Cardiac muscle cell (in vitro differentiated cells and primary cell): ENCODE measurements around the gene NEK10. TPM values are rescaled to one million over a fixed set of nuclear protein-coding genes. Genes with fewer than 3 reads are reported as not detected.
A peak's percentile ranks its signal among the peaks of the same experiment; 100 is the strongest.

Experiments used
- DNase-seq, 2 donors: peaks; one replicate each; pipeline versions ENCODE4 v3.0.0 to v3.0.0-alpha.2; 2010 to 2017; ENCODE audit warnings: low read depth in 1 of 2, low spot score in 1 of 2
- H3K27ac ChIP-seq: fragments of 200-600 bp; sonication (generic); 2 replicates; pipeline ENCODE4 v1.5.1; 2016
- H3K27me3 ChIP-seq: fragments of 200-600 bp; sonication (generic); 2 replicates; pipeline ENCODE4 v1.6.0; 2016; ENCODE audit warnings: control low read depth
- H3K36me3 ChIP-seq: fragments of 200-600 bp; sonication (generic); 2 replicates; pipeline ENCODE4 v1.5.1; 2016; ENCODE audit warnings: control low read depth
- H3K4me1 ChIP-seq: fragments of 200-600 bp; sonication (generic); 2 replicates; pipeline ENCODE4 v1.8.1; 2017; ENCODE audit warnings: low read depth, mild to moderate bottlenecking, mixed run types
- H3K4me3 ChIP-seq: fragments of 200-600 bp; sonication (generic); 2 replicates; pipeline ENCODE4 v1.5.1; 2016; ENCODE audit warnings: mild to moderate bottlenecking
- H3K9me3 ChIP-seq: fragments of 200-600 bp; sonication (generic); 2 replicates; pipeline ENCODE4 v1.5.1; 2017; ENCODE audit warnings: low read depth, mild to moderate bottlenecking, control low read depth
- CTCF ChIP-seq: IDR thresholded peaks from 2 replicates; pipeline ENCODE4 v1.5.1; 2012; ENCODE audit warnings: low read depth, mild to moderate bottlenecking, low read length
- polyA plus RNA-seq: library from polyadenylated mRNA; unstranded; fragments of >200 nt; fragmentation: Nextera tagmentation; extraction: Ambion mirVana; gene quantifications from 2 replicates; pipeline ENCODE4 v1.2.1, GENCODE V29; 2016
- total RNA-seq: library from RNA; depleted of rRNA; stranded (reverse); fragments of >200 nt; gene quantifications from 2 replicates; pipeline ENCODE4 v1.2.3, GENCODE V29; 2016

Gene NEK10
- total and polyA plus RNA-seq, 2 experiments from 2014 or later, result 0.54 to 2.1 TPM

GRCh38 chr3:27326202-27326601, 43.0 kb downstream of the NEK10 start:
- Histone ChIP-seq H3K4me1 (no peaks in the 10 kb centered on the region), H3K9me3 (no peaks in the 10 kb centered on the region), H3K27me3 (no peaks in the 10 kb centered on the region), H3K4me3 (no peak overlapping the region), H3K27ac (no peak overlapping the region), H3K36me3 (no peaks in the 10 kb centered on the region)
- no peak for TF ChIP-seq CTCF
- peak in 1 of 2 donors; percentile 8 for DNase-seq

- peak; percentile 5 for TF ChIP-seq CTCF
Measured at GRCh38 chr3:27325419-27325818, 43.8 kb downstream of the NEK10 start.

GRCh38 chr3:27324686-27325085, 44.5 kb downstream of the NEK10 start:
- Histone ChIP-seq H3K4me3 (no peak overlapping the region), H3K9me3 (no peaks in the 10 kb centered on the region), H3K27me3 (no peaks in the 10 kb centered on the region), H3K27ac (no peak overlapping the region), H3K36me3 (no peaks in the 10 kb centered on the region), H3K4me1 (no peaks in the 10 kb centered on the region)
- DNase-seq, result no peak
- no peak for TF ChIP-seq CTCF

More at GRCh38 chr3:27325419-27325818, 43.8 kb downstream of the NEK10 start:
- no peaks in the 10 kb centered on the region for H3K9me3 ChIP-seq
- H3K27ac ChIP-seq, result no peak overlapping the region
- H3K36me3 ChIP-seq, result no peaks in the 10 kb centered on the region
- no peaks in the 10 kb centered on the region for H3K27me3 ChIP-seq
- DNase-seq, result no peak
- no peaks in the 10 kb centered on the region for H3K4me1 ChIP-seq
- no peak overlapping the region for H3K4me3 ChIP-seq

- Histone ChIP-seq H3K27me3 (no peaks in the 10 kb centered on the region), H3K4me3 (no peak overlapping the region), H3K9me3 (no peaks in the 10 kb centered on the region), H3K27ac (no peak overlapping the region), H3K4me1 (no peaks in the 10 kb centered on the region), H3K36me3 (no peaks in the 10 kb centered on the region)
- DNase-seq, result no peak
- TF ChIP-seq CTCF, result no peak
Measured at GRCh38 chr3:27323087-27323570, 46.1 kb downstream of the NEK10 start.

GRCh38 chr3:27322634-27323033, 46.5 kb downstream of the NEK10 start:
- Histone ChIP-seq H3K27ac (no peak overlapping the region), H3K27me3 (no peaks in the 10 kb centered on the region), H3K4me3 (no peak overlapping the region), H3K4me1 (no peaks in the 10 kb centered on the region), H3K36me3 (no peaks in the 10 kb centered on the region), H3K9me3 (no peaks in the 10 kb centered on the region)
- DNase-seq, result no peak
- no peak for TF ChIP-seq CTCF
